Measurements from ENCODE around the gene LSM8. TPM values are rescaled to one million over a fixed set of nuclear protein-coding genes. Genes with fewer than 3 reads are reported as not detected.

Gene LSM8
- total and polyA plus RNA-seq, 10 of the 15 experiments (the other 5 are each of a cell fraction or from before 2014, with no cell fraction given) = 46.9 to 173 (median 111) TPM

DNA sequence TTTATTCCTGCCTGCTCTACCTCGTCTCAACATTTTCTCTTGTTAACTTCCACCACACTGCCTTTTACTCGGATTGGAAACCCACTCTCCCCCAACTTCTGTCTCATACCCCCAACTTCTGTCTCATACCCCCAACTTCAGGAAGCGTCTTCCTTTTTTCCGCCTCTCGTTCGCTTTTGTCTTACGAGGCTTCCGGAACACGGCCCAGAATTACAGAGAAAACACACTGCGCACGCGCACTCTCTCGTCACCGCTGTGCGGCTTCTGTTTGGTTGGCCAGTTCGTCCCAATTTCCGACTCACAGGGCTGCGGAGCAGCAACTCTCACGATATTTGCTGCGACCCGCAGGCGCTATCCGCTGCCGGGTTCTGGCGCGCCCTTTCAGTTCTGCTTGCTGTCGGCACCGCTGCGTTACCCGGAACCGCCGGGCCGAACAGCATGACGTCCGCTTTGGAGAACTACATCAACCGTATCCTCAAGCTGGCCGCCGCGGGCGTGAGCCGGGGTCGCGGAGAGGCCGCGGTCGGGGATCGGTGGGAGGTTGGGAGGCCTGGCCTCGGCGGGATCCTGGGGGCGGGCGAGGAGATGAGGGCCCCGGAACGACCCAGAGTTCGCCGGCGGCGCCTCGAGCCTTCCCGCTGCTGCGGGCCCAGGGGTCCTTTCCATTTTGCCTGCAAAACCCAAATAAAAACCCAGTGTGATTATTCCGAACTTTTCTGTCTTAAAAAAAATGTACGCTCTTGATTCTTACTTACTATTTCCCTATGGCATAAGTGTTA is at the start of gene LSM8 (continued):
- TF ChIP-seq MTA2 (IDR thresholded peaks at IDR 0.05; ENCODE audit: low read depth) (0 out of 2 replicates have a peak, but pooled peaks have one; percentile 12), ZNF622 (IDR thresholded peaks at IDR 0.05) (no peak), PAX5 (IDR thresholded peaks at IDR 0.05; ENCODE audit: borderline replicate concordance, low read depth, low read length) (peak; percentile 65; the same call in 1 of the 2 replicates), MTA3 (IDR thresholded peaks at IDR 0.05; ENCODE audit: borderline replicate concordance, low read length) (no peak), ZNF217 (IDR thresholded peaks at IDR 0.05) (no peak), BCL11A (IDR thresholded peaks at IDR 0.05; ENCODE audit: low read depth, low read length) (0 out of 2 replicates have a peak, but pooled peaks have one; percentile 33), POLR2AphosphoS2 (IDR thresholded peaks at IDR 0.05; ENCODE audit: low read depth, low read length) (peak; percentile 27), ZNF274 (IDR thresholded peaks at IDR 0.05; ENCODE audit: insufficient read depth, insufficient read length) (no peak), SPI1 (IDR thresholded peaks at IDR 0.05; ENCODE audit: borderline replicate concordance, insufficient read depth, low read depth, low read length) (peak; percentile 60; the same call in 1 of the 2 replicates), SMARCA5 (IDR thresholded peaks at IDR 0.05) (peak; percentile 56; the same call in 1 of the 2 replicates), GATAD2B (conservative IDR thresholded peaks at IDR 0.05; ENCODE audit: low read depth) (peak; percentile 95), RBBP5 (conservative IDR thresholded peaks at IDR 0.05) (no peak), SMAD1 (IDR thresholded peaks at IDR 0.05; ENCODE audit: low read depth, partially characterized antibody) (peak; percentile 91), TCF12 (IDR thresholded peaks at IDR 0.05; ENCODE audit: low read depth, low read length) (peak; percentile 7; the same call in 1 of the 2 replicates), RUNX3 (IDR thresholded peaks at IDR 0.05; ENCODE audit: low read length) (no peak), POU2F2 (IDR thresholded peaks at IDR 0.05; ENCODE audit: borderline replicate concordance, low read depth, low read length) (peak; percentile 41; the same call in 1 of the 3 replicates), SIX5 (IDR thresholded peaks at IDR 0.05; ENCODE audit: low read depth, low read length, severe bottlenecking) (peak; percentile 18), SREBF1 (IDR thresholded peaks at IDR 0.05; ENCODE audit: low read length) (no peak), CREM (IDR thresholded peaks at IDR 0.05; ENCODE audit: low read depth) (no peak), IKZF1 (conservative IDR thresholded peaks at IDR 0.05) (peak; percentile 78)
- TF ChIP-seq, protein P1, sequence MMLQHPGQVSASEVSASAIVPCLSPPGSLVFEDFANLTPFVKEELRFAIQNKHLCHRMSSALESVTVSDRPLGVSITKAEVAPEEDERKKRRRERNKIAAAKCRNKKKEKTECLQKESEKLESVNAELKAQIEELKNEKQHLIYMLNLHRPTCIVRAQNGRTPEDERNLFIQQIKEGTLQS (IDR thresholded peaks at IDR 0.05; ENCODE audit: borderline replicate concordance, extremely low read depth, low read depth, low read length) = no peak
- TF ChIP-seq, protein P2, sequence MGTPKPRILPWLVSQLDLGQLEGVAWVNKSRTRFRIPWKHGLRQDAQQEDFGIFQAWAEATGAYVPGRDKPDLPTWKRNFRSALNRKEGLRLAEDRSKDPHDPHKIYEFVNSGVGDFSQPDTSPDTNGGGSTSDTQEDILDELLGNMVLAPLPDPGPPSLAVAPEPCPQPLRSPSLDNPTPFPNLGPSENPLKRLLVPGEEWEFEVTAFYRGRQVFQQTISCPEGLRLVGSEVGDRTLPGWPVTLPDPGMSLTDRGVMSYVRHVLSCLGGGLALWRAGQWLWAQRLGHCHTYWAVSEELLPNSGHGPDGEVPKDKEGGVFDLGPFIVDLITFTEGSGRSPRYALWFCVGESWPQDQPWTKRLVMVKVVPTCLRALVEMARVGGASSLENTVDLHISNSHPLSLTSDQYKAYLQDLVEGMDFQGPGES (IDR thresholded peaks at IDR 0.05) = 0 out of 2 replicates have a peak, but pooled peaks have one; percentile 5
- TF ChIP-seq, protein P3, sequence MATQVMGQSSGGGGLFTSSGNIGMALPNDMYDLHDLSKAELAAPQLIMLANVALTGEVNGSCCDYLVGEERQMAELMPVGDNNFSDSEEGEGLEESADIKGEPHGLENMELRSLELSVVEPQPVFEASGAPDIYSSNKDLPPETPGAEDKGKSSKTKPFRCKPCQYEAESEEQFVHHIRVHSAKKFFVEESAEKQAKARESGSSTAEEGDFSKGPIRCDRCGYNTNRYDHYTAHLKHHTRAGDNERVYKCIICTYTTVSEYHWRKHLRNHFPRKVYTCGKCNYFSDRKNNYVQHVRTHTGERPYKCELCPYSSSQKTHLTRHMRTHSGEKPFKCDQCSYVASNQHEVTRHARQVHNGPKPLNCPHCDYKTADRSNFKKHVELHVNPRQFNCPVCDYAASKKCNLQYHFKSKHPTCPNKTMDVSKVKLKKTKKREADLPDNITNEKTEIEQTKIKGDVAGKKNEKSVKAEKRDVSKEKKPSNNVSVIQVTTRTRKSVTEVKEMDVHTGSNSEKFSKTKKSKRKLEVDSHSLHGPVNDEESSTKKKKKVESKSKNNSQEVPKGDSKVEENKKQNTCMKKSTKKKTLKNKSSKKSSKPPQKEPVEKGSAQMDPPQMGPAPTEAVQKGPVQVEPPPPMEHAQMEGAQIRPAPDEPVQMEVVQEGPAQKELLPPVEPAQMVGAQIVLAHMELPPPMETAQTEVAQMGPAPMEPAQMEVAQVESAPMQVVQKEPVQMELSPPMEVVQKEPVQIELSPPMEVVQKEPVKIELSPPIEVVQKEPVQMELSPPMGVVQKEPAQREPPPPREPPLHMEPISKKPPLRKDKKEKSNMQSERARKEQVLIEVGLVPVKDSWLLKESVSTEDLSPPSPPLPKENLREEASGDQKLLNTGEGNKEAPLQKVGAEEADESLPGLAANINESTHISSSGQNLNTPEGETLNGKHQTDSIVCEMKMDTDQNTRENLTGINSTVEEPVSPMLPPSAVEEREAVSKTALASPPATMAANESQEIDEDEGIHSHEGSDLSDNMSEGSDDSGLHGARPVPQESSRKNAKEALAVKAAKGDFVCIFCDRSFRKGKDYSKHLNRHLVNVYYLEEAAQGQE (IDR thresholded peaks at IDR 0.05; ENCODE audit: low read depth, low read length) = 0 out of 2 replicates have a peak, but pooled peaks have one; percentile 39
- TF ChIP-seq, protein P4, sequence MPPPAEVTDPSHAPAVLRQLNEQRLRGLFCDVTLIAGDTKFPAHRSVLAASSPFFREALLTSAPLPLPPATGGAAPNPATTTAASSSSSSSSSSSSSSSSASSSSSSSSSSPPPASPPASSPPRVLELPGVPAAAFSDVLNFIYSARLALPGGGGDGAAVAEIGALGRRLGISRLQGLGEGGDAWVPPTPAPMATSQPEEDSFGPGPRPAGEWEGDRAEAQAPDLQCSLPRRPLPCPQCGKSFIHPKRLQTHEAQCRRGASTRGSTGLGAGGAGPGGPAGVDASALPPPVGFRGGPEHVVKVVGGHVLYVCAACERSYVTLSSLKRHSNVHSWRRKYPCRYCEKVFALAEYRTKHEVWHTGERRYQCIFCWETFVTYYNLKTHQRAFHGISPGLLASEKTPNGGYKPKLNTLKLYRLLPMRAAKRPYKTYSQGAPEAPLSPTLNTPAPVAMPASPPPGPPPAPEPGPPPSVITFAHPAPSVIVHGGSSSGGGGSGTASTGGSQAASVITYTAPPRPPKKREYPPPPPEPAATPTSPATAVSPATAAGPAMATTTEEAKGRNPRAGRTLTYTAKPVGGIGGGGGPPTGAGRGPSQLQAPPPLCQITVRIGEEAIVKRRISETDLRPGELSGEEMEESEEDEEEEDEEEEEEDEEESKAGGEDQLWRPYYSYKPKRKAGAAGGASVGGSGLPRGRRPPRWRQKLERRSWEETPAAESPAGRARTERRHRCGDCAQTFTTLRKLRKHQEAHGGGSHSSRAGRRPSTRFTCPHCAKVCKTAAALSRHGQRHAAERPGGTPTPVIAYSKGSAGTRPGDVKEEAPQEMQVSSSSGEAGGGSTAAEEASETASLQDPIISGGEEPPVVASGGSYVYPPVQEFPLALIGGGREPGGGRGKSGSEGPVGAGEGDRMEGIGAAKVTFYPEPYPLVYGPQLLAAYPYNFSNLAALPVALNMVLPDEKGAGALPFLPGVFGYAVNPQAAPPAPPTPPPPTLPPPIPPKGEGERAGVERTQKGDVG (CRISPR knock-in tag; IDR thresholded peaks at IDR 0.05) = no peak
